ENCODE data around the gene LHFPL2. TPM values are rescaled to one million over a fixed set of nuclear protein-coding genes. Genes with fewer than 3 reads are reported as not detected.

Gene LHFPL2
- polyA plus RNA-seq, 4 donors = 48.9 to 52.1 (median 50.1) TPM

GRCh38 chr5:78534148-78534904 is 114.2 kb downstream of the LHFPL2 start:
- DNase-seq (ENCODE audit: low read depth in 4 of 4, low spot score in 2 of 4) = no peak

- DNase-seq (ENCODE audit: low read depth in 4 of 4, low spot score in 2 of 4) = no peak
Observed at GRCh38 chr5:78533356-78533755, 115.2 kb downstream of the LHFPL2 start.

- DNase-seq (ENCODE audit: low read depth in 4 of 4, low spot score in 2 of 4) = no peak
Observed at GRCh38 chr5:78530342-78531096, 118.1 kb downstream of the LHFPL2 start.

- DNase-seq (ENCODE audit: low read depth in 4 of 4, low spot score in 2 of 4) = no peak
Observed at GRCh38 chr5:78527925-78528324, 120.6 kb downstream of the LHFPL2 start.

- DNase-seq (ENCODE audit: low read depth in 4 of 4, low spot score in 2 of 4) = no peak
Observed at GRCh38 chr5:78527054-78527859, 121.3 kb downstream of the LHFPL2 start.

- no peak for DNase-seq (ENCODE audit: low read depth in 4 of 4, low spot score in 2 of 4)
Observed at GRCh38 chr5:78526049-78526525, 122.5 kb downstream of the LHFPL2 start.

- DNase-seq (ENCODE audit: low read depth in 4 of 4, low spot score in 2 of 4) = no peak
Observed at GRCh38 chr5:78523314-78524193, 125.0 kb downstream of the LHFPL2 start.

- no peak for DNase-seq (ENCODE audit: low read depth in 4 of 4, low spot score in 2 of 4)
Observed at GRCh38 chr5:78522476-78523260, 125.9 kb downstream of the LHFPL2 start.

- no peak for DNase-seq (ENCODE audit: low read depth in 4 of 4, low spot score in 2 of 4)
Observed at GRCh38 chr5:78521455-78521854, 127.1 kb downstream of the LHFPL2 start.

GRCh38 chr5:78519198-78519941 is 129.2 kb downstream of the LHFPL2 start:
- no peak for DNase-seq (ENCODE audit: low read depth in 4 of 4, low spot score in 2 of 4)

- no peak for DNase-seq (ENCODE audit: low read depth in 4 of 4, low spot score in 2 of 4)
Observed at GRCh38 chr5:78518365-78519197, 130.0 kb downstream of the LHFPL2 start.

- no peak for DNase-seq (ENCODE audit: low read depth in 4 of 4, low spot score in 2 of 4)
Observed at GRCh38 chr5:78515670-78516069, 132.9 kb downstream of the LHFPL2 start.

GRCh38 chr5:78514427-78515330 is 133.9 kb downstream of the LHFPL2 start:
- DNase-seq (ENCODE audit: low read depth in 4 of 4, low spot score in 2 of 4) = no peak

- DNase-seq (ENCODE audit: low read depth in 4 of 4, low spot score in 2 of 4) = no peak
Observed at GRCh38 chr5:78513441-78513840, 135.1 kb downstream of the LHFPL2 start.

GRCh38 chr5:78512435-78512834 is 136.1 kb downstream of the LHFPL2 start:
- DNase-seq (ENCODE audit: low read depth in 4 of 4, low spot score in 2 of 4) = no peak

- DNase-seq (ENCODE audit: low read depth in 4 of 4, low spot score in 2 of 4) = no peak
Observed at GRCh38 chr5:78511121-78511906, 137.3 kb downstream of the LHFPL2 start.
